Lower leg skin (tissue), 4 donors: ENCODE results near the gene WNT7B. TPM values are rescaled to one million over a fixed set of nuclear protein-coding genes. Genes with fewer than 3 reads are reported as not detected.
A peak's percentile ranks its signal among the peaks of the same experiment; 100 is the strongest.

Source experiments
- DNase-seq, 2 donors: peaks; one replicate each; pipeline ENCODE4 v3.0.0-alpha.2; 2019; ENCODE audit warnings: low spot score in 2 of 2
- H3K4me3 ChIP-seq: fragments of 200-600 bp; sonication (generic); 2 replicates; pipeline ENCODE4 v1.5.1; 2017; ENCODE audit warnings: mild to moderate bottlenecking, low read depth; ENCODE audit not compliant: poor library complexity, severe bottlenecking
- POLR2A ChIP-seq, 2 donors: fragments of 450-650 bp; IDR thresholded peaks; one replicate each; pipeline ENCODE4 v1.6.1; 2016 to 2017; ENCODE audit warnings: antibody characterized with exemption in 2 of 2, mild to moderate bottlenecking in 1 of 2, moderate library complexity in 1 of 2
- WGBS, 2 donors: methylation state at CpG; one replicate each; pipeline ENCODE4 v1.1.5; 2018; 5-methylcytosine and 5-hydroxymethylcytosine counted together
- intact Hi-C: fragments of 100-400 bp; cut with DNase I; formaldehyde crosslinking; loops from one replicate; pipeline ENCODE4 v1.15.0; 2023; ENCODE audit warnings: low total_unique reads
- total RNA-seq, 4 donors: library from RNA; depleted of rRNA; stranded (reverse); fragments of >200 nt; gene quantifications; one replicate each; pipeline ENCODE4 v1.1.0, GENCODE V29; 2016
- TF ChIP-seq, protein P1 (sequence below), 3 donors: fragments of 450-650 bp; IDR thresholded peaks; one replicate each; pipeline ENCODE4 v1.5.1; 2016; ENCODE audit warnings: antibody characterized with exemption in 3 of 3, mild to moderate bottlenecking in 3 of 3, moderate library complexity in 2 of 3

Gene WNT7B
- total RNA-seq, 4 donors from 2014 or later: 26.4 to 39.9 (median 33.9) TPM

DNA sequence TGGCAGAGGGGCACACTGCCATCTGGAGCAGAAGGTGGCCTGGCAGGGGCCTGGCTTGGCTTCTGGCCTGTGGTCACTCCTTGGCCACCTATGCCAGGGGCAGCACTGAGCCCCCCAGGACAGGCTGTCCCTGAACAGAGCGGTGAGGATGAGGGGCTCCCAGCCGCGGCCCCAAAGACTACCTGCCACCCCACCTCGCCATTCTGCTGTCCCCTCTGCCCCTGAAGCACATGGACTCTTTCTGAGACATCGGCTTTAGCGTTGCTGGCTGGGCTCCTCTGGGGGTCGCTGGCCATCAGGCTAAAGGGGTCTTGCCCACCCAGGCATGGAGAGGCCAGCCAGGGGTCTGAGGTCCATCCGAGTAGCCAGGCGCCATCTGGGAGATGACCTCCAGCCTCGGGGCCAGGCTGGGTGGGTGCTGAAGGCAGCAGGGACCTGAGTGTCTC is 87.8 kb downstream of the WNT7B start:
- DNase-seq: no peak
- 69 to 100% methylated on average over 2 to 6 of the region's 10 CpGs for WGBS, 2 donors
- TF ChIP-seq POLR2A (IDR thresholded peaks at IDR 0.05): no peak
- TF ChIP-seq, protein P1, sequence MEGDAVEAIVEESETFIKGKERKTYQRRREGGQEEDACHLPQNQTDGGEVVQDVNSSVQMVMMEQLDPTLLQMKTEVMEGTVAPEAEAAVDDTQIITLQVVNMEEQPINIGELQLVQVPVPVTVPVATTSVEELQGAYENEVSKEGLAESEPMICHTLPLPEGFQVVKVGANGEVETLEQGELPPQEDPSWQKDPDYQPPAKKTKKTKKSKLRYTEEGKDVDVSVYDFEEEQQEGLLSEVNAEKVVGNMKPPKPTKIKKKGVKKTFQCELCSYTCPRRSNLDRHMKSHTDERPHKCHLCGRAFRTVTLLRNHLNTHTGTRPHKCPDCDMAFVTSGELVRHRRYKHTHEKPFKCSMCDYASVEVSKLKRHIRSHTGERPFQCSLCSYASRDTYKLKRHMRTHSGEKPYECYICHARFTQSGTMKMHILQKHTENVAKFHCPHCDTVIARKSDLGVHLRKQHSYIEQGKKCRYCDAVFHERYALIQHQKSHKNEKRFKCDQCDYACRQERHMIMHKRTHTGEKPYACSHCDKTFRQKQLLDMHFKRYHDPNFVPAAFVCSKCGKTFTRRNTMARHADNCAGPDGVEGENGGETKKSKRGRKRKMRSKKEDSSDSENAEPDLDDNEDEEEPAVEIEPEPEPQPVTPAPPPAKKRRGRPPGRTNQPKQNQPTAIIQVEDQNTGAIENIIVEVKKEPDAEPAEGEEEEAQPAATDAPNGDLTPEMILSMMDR (IDR thresholded peaks at IDR 0.05): no peak
- no peak overlapping the region for H3K4me3 ChIP-seq
- intact Hi-C loops: no loop called here

DNA sequence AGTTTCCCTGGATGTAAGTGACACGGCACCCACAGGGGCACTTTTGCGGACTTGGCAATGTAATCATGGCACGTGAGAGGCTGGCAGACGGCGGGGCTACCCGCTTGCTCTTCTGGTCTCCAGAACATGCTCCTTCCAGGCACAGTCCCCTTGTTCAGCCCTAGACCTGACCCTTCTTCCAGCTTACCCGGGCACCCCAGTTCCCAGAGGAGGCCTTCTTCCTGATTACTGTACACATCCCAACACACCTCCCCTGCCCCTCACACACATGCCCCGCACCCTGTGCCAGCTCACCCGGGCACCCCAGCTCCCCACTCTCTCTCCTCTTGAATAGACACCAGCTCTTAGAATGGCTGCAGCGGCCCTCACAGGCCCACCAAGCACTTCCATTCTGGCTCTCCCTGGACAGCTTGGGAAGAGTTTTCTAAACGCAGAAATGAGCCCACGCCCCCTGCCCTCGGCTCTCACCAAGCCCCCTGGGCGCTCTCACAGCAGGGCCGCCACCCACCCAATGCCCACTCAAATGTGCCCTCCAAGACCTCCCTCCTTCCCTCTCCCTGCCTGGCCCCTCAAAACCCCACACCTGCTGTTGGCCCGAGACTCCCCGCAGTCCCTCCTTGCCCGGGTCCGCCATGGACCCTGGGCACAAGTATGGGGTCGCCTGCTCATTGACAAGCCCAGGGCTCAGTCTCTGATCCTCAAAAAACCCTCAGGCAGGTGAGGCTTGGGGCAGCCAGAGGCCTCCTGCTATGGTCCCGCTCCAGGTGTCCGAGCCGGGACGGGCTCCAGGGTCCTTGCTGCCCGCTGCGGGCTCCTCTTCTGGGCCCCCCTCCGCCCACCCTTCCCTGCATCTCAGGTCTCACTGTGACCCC is 88.5 kb downstream of the WNT7B start:
- H3K4me3 ChIP-seq: no peak overlapping the region
- TF ChIP-seq, protein P1 (IDR thresholded peaks at IDR 0.05): no peak
- TF ChIP-seq POLR2A (IDR thresholded peaks at IDR 0.05): no peak
- no peak for DNase-seq
- WGBS, 2 donors: 88 to 91% methylated on average over 27 of the region's 27 CpGs
- intact Hi-C loops: no loop called here

GRCh38 chr22:45887202-45888131 is 89.5 kb downstream of the WNT7B start:
- intact Hi-C loops: no loop called here
- 75 to 82% methylated on average over 21 to 22 of the region's 22 CpGs for WGBS, 2 donors
- peak in 1 of 2 donors; percentile 20 for DNase-seq

GRCh38 chr22:45886540-45886939 is 90.4 kb downstream of the WNT7B start:
- H3K4me3 ChIP-seq: no peak overlapping the region
- 91 to 94% methylated on average over 7 of the region's 7 CpGs for WGBS, 2 donors
- no peak for DNase-seq
- intact Hi-C loops: no loop called here
- no peak for TF ChIP-seq POLR2A (IDR thresholded peaks at IDR 0.05)
- TF ChIP-seq, protein P1 (IDR thresholded peaks at IDR 0.05): no peak

More at GRCh38 chr22:45887202-45888131, 89.5 kb downstream of the WNT7B start:
- TF ChIP-seq POLR2A (IDR thresholded peaks at IDR 0.05): no peak
- H3K4me3 ChIP-seq: no peak overlapping the region

DNA sequence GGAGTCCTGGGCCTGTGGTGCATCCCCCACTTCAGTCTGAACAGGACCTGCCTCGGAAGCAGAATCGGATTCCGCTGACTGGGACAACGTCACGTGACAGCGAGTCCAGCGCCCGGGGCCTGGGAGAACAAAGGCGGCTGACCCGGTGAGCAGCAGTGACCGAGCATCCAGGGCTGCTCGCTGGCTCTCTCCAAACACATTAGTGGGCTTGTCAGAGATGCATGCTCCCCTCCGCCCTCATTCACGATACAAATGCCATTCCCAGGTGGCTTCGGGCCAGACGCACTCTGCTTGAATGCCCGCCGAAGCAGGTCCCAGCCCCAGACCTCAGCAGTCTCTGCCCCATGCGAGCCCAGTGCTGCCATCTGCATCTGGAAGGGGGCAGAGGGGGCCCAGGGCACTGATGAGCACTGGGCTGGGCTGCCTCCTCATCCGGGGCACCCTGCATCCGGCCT is 91.0 kb downstream of the WNT7B start:
- intact Hi-C loops: no loop called here
- DNase-seq: no peak
- WGBS, 2 donors: 78 to 84% methylated on average over 18 to 19 of the region's 21 CpGs

More for the DNA sequence above, 91.0 kb downstream of the WNT7B start:
- H3K4me3 ChIP-seq: no peak overlapping the region
- no peak for TF ChIP-seq POLR2A (IDR thresholded peaks at IDR 0.05)
- TF ChIP-seq, protein P1 (IDR thresholded peaks at IDR 0.05): no peak
